H1 (cell line): ENCODE results near the gene TAF12. TPM values are rescaled to one million over a fixed set of nuclear protein-coding genes. Genes with fewer than 3 reads are reported as not detected.

Source experiments
- CTCF ChIA-PET: fragments of 300-600 bp; sonication (Branson Sonifier 250); formaldehyde crosslinking; loops from one replicate; lab custom pipeline; 2021; ENCODE audit not compliant: partially characterized antibody; lab: Charles Lee
- POLR2A ChIA-PET: fragments of 300-600 bp; sonication (Branson Sonifier 250); formaldehyde crosslinking; loops from one replicate; lab custom pipeline; 2021; ENCODE audit warnings: inconsistent platforms; ENCODE audit not compliant: partially characterized antibody; lab: Charles Lee
- DNase-seq, 2 experiments: peaks; one replicate each; pipeline versions ENCODE4 v3.0.0 to v3.0.0-alpha.2; 2010 to 2022; ENCODE audit warnings: low spot score in 2 of 2, low read depth in 1 of 2, mixed read lengths in 1 of 2
- FAIRE-seq: peaks from 2 replicates; lab custom pipeline; 2011; peaks lifted over from hg19 to GRCh38; lab: Jason Lieb, UNC
- H2AFZ ChIP-seq: 2 replicates; pipeline ENCODE4 v1.8.1; 2012; ENCODE audit warnings: low read length, inconsistent platforms
- H2AK5ac ChIP-seq: 2 replicates; pipeline ENCODE4 v1.6.1; 2013; ENCODE audit warnings: low read depth, low read length
- H2BK120ac ChIP-seq: replicated peaks from 2 replicates; pipeline ENCODE3; 2013; ENCODE audit warnings: low read depth, low read length, inconsistent platforms
- H2BK12ac ChIP-seq: 2 replicates; pipeline ENCODE4 v1.6.1; 2013; ENCODE audit warnings: low read depth, low read length
- H2BK15ac ChIP-seq: 2 replicates; pipeline ENCODE4 v1.6.1; 2013; ENCODE audit warnings: low read length
- H2BK20ac ChIP-seq: 2 replicates; pipeline ENCODE4 v1.6.1; 2013; ENCODE audit warnings: low read length
- H2BK5ac ChIP-seq: 2 replicates; pipeline ENCODE4 v1.6.1; 2013; ENCODE audit warnings: low read depth, low read length
- H3K14ac ChIP-seq: 2 replicates; pipeline ENCODE4 v1.6.1; 2013; ENCODE audit warnings: inconsistent platforms; ENCODE audit not compliant: insufficient read length
- H3K18ac ChIP-seq: 2 replicates; pipeline ENCODE4 v1.6.1; 2013; ENCODE audit warnings: low read length; ENCODE audit errors: extremely low read depth
- H3K23ac ChIP-seq: 2 replicates; pipeline ENCODE4 v1.6.1; 2013; ENCODE audit warnings: inconsistent platforms; ENCODE audit not compliant: insufficient read length
- H3K23me2 ChIP-seq: 2 replicates; pipeline ENCODE4 v1.6.1; 2013; ENCODE audit warnings: low read depth, low read length
- H3K27ac ChIP-seq: 2 replicates; pipeline ENCODE4 v1.6.1; 2011; ENCODE audit warnings: low read depth, low read length, inconsistent platforms
- H3K27me3 ChIP-seq, 4 experiments: replicated peaks in 1 of 4; 1 replicate in 1 of 4; 2 replicates in 3 of 4; pipeline versions ENCODE4 v1.6.1 to v1.8.1; 2011 to 2013; ENCODE audit warnings: low read length in 3 of 4, mild to moderate bottlenecking in 3 of 4, inconsistent platforms in 2 of 4, mixed read lengths in 2 of 4, moderate library complexity in 1 of 4; ENCODE audit not compliant: control insufficient read depth in 3 of 4, insufficient read depth in 3 of 4; ENCODE audit errors: extremely low read depth in 1 of 4
- H3K36me3 ChIP-seq, 4 experiments: 2 replicates each; pipeline versions ENCODE4 v1.6.1 to v1.8.1; 2011 to 2013; ENCODE audit warnings: mild to moderate bottlenecking in 4 of 4, low read length in 3 of 4, moderate library complexity in 2 of 4, control low read depth in 1 of 4, inconsistent platforms in 1 of 4; ENCODE audit not compliant: insufficient read depth in 4 of 4, control insufficient read depth in 2 of 4
- H3K4ac ChIP-seq: replicated peaks from 2 replicates; pipeline ENCODE3; 2013; ENCODE audit warnings: low read length, low read depth, mixed read lengths, inconsistent platforms; ENCODE audit not compliant: insufficient read length
- H3K4me1 ChIP-seq, 4 experiments: replicated peaks in 1 of 4; 1 replicate in 1 of 4; 2 replicates in 3 of 4; pipeline versions ENCODE4 v1.6.1 to v1.8.1; 2011 to 2013; ENCODE audit warnings: low read length in 3 of 4, inconsistent platforms in 2 of 4, mixed read lengths in 1 of 4; ENCODE audit not compliant: insufficient read depth in 4 of 4, control insufficient read depth in 3 of 4
- H3K4me2 ChIP-seq, 2 experiments: 2 replicates each; pipeline versions ENCODE4 v1.6.1 to v1.8.1; 2011 to 2013; ENCODE audit warnings: low read depth in 2 of 2, low read length in 2 of 2, control low read depth in 1 of 2, inconsistent platforms in 1 of 2, mild to moderate bottlenecking in 1 of 2; ENCODE audit not compliant: insufficient read depth in 1 of 2
- H3K4me3 ChIP-seq, 4 experiments: fragments of 200-600, 300-600 bp in 1 of 4; sonication (generic), shearing (Covaris generic), sonication (Bioruptor Twin) in 1 of 4; 2 replicates each; pipeline versions ENCODE4 v1.5.1 to v1.8.1; 2011 to 2016; ENCODE audit warnings: low read length in 4 of 4, low read depth in 3 of 4, control low read depth in 2 of 4, inconsistent platforms in 2 of 4, mild to moderate bottlenecking in 2 of 4, mixed read lengths in 1 of 4, moderate library complexity in 1 of 4; ENCODE audit not compliant: insufficient read depth in 2 of 4; ENCODE audit errors: extremely low read depth in 1 of 4
- H3K56ac ChIP-seq: replicated peaks from 2 replicates; pipeline ENCODE3; 2013; ENCODE audit warnings: low read depth, mild to moderate bottlenecking, mixed read lengths, low read length, inconsistent platforms; ENCODE audit not compliant: insufficient read length
- H3K79me1 ChIP-seq: 2 replicates; pipeline ENCODE4 v1.6.1; 2013; ENCODE audit warnings: low read depth, low read length, control low read depth
- H3K79me2 ChIP-seq, 2 experiments: 2 replicates each; pipeline versions ENCODE4 v1.6.1 to v1.8.1; 2012 to 2013; ENCODE audit warnings: low read length in 2 of 2, mild to moderate bottlenecking in 2 of 2, inconsistent platforms in 1 of 2; ENCODE audit not compliant: insufficient read depth in 2 of 2, control insufficient read depth in 1 of 2
- H3K9ac ChIP-seq, 4 experiments: replicated peaks in 1 of 4; 1 replicate in 1 of 4; 2 replicates in 3 of 4; pipeline versions ENCODE4 v1.6.1 to v1.8.1; 2011 to 2013; ENCODE audit warnings: low read depth in 3 of 4, low read length in 3 of 4, control low read depth in 2 of 4, mild to moderate bottlenecking in 2 of 4, moderate library complexity in 2 of 4, inconsistent platforms in 1 of 4; ENCODE audit errors: extremely low read depth in 1 of 4
- H3K9me3 ChIP-seq, 2 experiments: 2 replicates each; pipeline versions ENCODE4 v1.6.1 to v1.8.1; 2012 to 2013; ENCODE audit warnings: mild to moderate bottlenecking in 2 of 2, moderate library complexity in 2 of 2, control low read depth in 1 of 2, inconsistent platforms in 1 of 2, low read depth in 1 of 2, low read length in 1 of 2, mixed read lengths in 1 of 2; ENCODE audit not compliant: insufficient read depth in 2 of 2
- H4K20me1 ChIP-seq, 2 experiments: replicated peaks in 1 of 2; 2 replicates each; pipeline versions ENCODE3 to v1.8.1; 2011 to 2013; ENCODE audit warnings: inconsistent platforms in 2 of 2, low read length in 2 of 2, mild to moderate bottlenecking in 1 of 2; ENCODE audit not compliant: insufficient read depth in 2 of 2, control insufficient read depth in 1 of 2
- H4K5ac ChIP-seq: 2 replicates; pipeline ENCODE4 v1.6.1; 2013; ENCODE audit warnings: low read length, low read depth, mixed read lengths, inconsistent platforms; ENCODE audit not compliant: insufficient read length
- H4K8ac ChIP-seq: 2 replicates; pipeline ENCODE4 v1.8.0; 2013; ENCODE audit warnings: mild to moderate bottlenecking, moderate library complexity, low read length, inconsistent platforms; ENCODE audit not compliant: insufficient read depth; ENCODE audit errors: extremely low read depth
- H4K91ac ChIP-seq: replicated peaks from 2 replicates; pipeline ENCODE3; 2013; ENCODE audit warnings: low read length, mixed read lengths, inconsistent platforms; ENCODE audit not compliant: insufficient read length
- ATF3 ChIP-seq: IDR thresholded peaks from 2 replicates; pipeline ENCODE4 v1.6.1; 2011; ENCODE audit warnings: low read depth, mild to moderate bottlenecking, low read length; ENCODE audit not compliant: insufficient read depth
- CHD1 ChIP-seq: IDR thresholded peaks from 2 replicates; pipeline ENCODE4 v1.6.1; 2012; ENCODE audit warnings: low read depth, low read length, improper control_type of control experiment
- CREB1 ChIP-seq: IDR thresholded peaks from 2 replicates; pipeline ENCODE4 v1.6.1; 2012; ENCODE audit warnings: inconsistent platforms
- FOSL1 ChIP-seq: IDR thresholded peaks from 2 replicates; pipeline ENCODE4 v1.6.1; 2011; ENCODE audit warnings: mild to moderate bottlenecking, low read depth, low read length, moderate library complexity; ENCODE audit not compliant: insufficient read depth
- HDAC2 ChIP-seq, 2 experiments: fragments of 300-600 bp in 1 of 2; sonication (generic) in 1 of 2; IDR thresholded peaks; 2 replicates each; pipeline ENCODE4 v1.6.1; 2011 to 2012; ENCODE audit warnings: low read depth in 2 of 2, low read length in 2 of 2, mild to moderate bottlenecking in 2 of 2, moderate library complexity in 2 of 2, borderline replicate concordance in 1 of 2, inconsistent platforms in 1 of 2
- KDM4A ChIP-seq: IDR thresholded peaks from one replicate; pipeline ENCODE4 v1.7.1; 2012; ENCODE audit warnings: low read depth, mild to moderate bottlenecking, moderate library complexity, low read length, inconsistent platforms; ENCODE audit not compliant: severe bottlenecking
- NRF1 ChIP-seq: IDR thresholded peaks from 2 replicates; pipeline ENCODE4 v1.6.1; 2011; ENCODE audit warnings: mild to moderate bottlenecking, low read depth, low read length, improper control_type of control experiment
- RFX5 ChIP-seq: IDR thresholded peaks from 2 replicates; pipeline ENCODE4 v1.6.1; 2011; ENCODE audit warnings: low read depth, low read length, improper control_type of control experiment, borderline replicate concordance
- SIN3A ChIP-seq, 2 experiments: IDR thresholded peaks in 1 of 2; conservative IDR thresholded peaks in 1 of 2; 2 replicates each; pipeline ENCODE4 v1.6.1; 2011 to 2012; ENCODE audit warnings: low read length in 2 of 2, improper control_type of control experiment in 1 of 2, low read depth in 1 of 2, mild to moderate bottlenecking in 1 of 2
- SIRT6 ChIP-seq: IDR thresholded peaks from one replicate; pipeline ENCODE4 v1.7.1; 2012; ENCODE audit warnings: low read length, inconsistent platforms
- SP2 ChIP-seq: IDR thresholded peaks from 2 replicates; pipeline ENCODE4 v1.6.1; 2012; ENCODE audit warnings: mild to moderate bottlenecking, low read length, inconsistent platforms
- SUZ12 ChIP-seq: fragments of 200-600 bp; sonication (generic); IDR thresholded peaks from 2 replicates; pipeline ENCODE4 v1.6.1; 2012; ENCODE audit warnings: mild to moderate bottlenecking, inconsistent platforms, low read length, moderate library complexity, mixed read lengths
- USF2 ChIP-seq: IDR thresholded peaks from 2 replicates; pipeline ENCODE4 v1.6.1; 2011; ENCODE audit warnings: low read length, improper control_type of control experiment
- WGBS, 2 experiments: shearing (Covaris generic) in 1 of 2; methylation state at CpG; one replicate each; pipeline versions ENCODE4 v1.1.6 to v1.1.7; 2013 to 2015; ENCODE audit warnings: low lambda C conversion rate in 2 of 2, mixed read lengths in 2 of 2, inconsistent platforms in 1 of 2, low coverage in 1 of 2, missing lambda C conversion rate in 1 of 2; ENCODE audit not compliant: insufficient replicate concordance in 2 of 2, insufficient coverage in 1 of 2, insufficient read length in 1 of 2; ENCODE audit errors: extremely low coverage in 1 of 2, missing lambda C conversion rate in 1 of 2; 5-methylcytosine and 5-hydroxymethylcytosine counted together
- polyA plus RNA-seq, 7 experiments: library from polyadenylated mRNA; depleted of rRNA in 3 of 7; stranded (reverse) in 5 of 7; unstranded in 2 of 7; fragments of >200 nt in 5 of 7; fragments of 200-250 nt in 2 of 7; gene quantifications; 1 replicate in 5 of 7; 2 replicates in 1 of 7; 4 replicates in 1 of 7; pipeline versions ENCODE4 v1.2.1 to v1.2.3, GENCODE V29; 2011 to 2013; ENCODE audit warnings: missing spikeins in 2 of 7, mixed read lengths in 2 of 7
- total RNA-seq: library from RNA; stranded (reverse); fragmentation: NEBNext Ultra II Directional; extraction: Animal tissue kit (Norgen Biotek cat#: 25700); gene quantifications from 2 replicates; pipeline ENCODE4 v1.2.1, GENCODE V29; 2021

Gene TAF12
- total and polyA plus RNA-seq, 2 of the 8 experiments (the other 6 are each of a cell fraction or from before 2014, with no cell fraction given): 25.1 to 27.2 TPM

GRCh38 chr1:28656335-28656734 is 13.5 kb upstream of the TAF12 start:
- H3K79me1 ChIP-seq: no peaks in the 10 kb centered on the region
- no peak overlapping the region for H3K27ac ChIP-seq
- H2AFZ ChIP-seq: no peak overlapping the region
- no peak overlapping the region for H4K5ac ChIP-seq
- WGBS, 2 experiments: 95% methylated on average over 6 of the region's 6 CpGs; no CpG with 5 or more reads in 1 of the 2 experiments
- H3K36me3 ChIP-seq: no peaks in the 10 kb centered on the region
- H3K9ac ChIP-seq: no peak overlapping the region
- H3K4me1 ChIP-seq: no peaks in the 10 kb centered on the region
- H2BK12ac ChIP-seq: no peak overlapping the region
- H3K23me2 ChIP-seq: no peaks in the 10 kb centered on the region
- H2BK15ac ChIP-seq: no peak overlapping the region
- H3K18ac ChIP-seq: no peak overlapping the region
- no peak for FAIRE-seq
- no peak overlapping the region for H2BK5ac ChIP-seq
- H2AK5ac ChIP-seq: no peak overlapping the region
- H4K91ac ChIP-seq: no peak overlapping the region
- no peaks in the 10 kb centered on the region for H3K9me3 ChIP-seq
- no peaks in the 10 kb centered on the region for H4K20me1 ChIP-seq
- ChIA-PET POLR2A (interaction anchor here (0.9 to 2.0 kb wide), 5 partner anchors 8 to 95 kb away, joined by 3 to 9 read pairs (median 4); partner anchors contain the start of genes GMEB1 and RNU11), CTCF (interaction anchor here (2.6 kb wide), 1 partner anchor 12 kb away, joined by 7 read pairs; the partner anchor contains the start of gene GMEB1)
- H3K23ac ChIP-seq: no peak overlapping the region
- no peak overlapping the region for H2BK20ac ChIP-seq
- H3K56ac ChIP-seq: no peak overlapping the region
- no peak for DNase-seq
- H3K27me3 ChIP-seq: no peaks in the 10 kb centered on the region
- no peak overlapping the region for H3K4me3 ChIP-seq
- H4K8ac ChIP-seq: no peak overlapping the region
- H3K14ac ChIP-seq: no peak overlapping the region
- no peak overlapping the region for H2BK120ac ChIP-seq
- H3K79me2 ChIP-seq: no peaks in the 10 kb centered on the region
- no peak overlapping the region for H3K4me2 ChIP-seq
- H3K4ac ChIP-seq: no peak overlapping the region
- no peak for TF ChIP-seq SUZ12
- TF ChIP-seq SP2: no peak
- no peak for TF ChIP-seq NRF1
- TF ChIP-seq ATF3: no peak
- TF ChIP-seq RFX5: no peak
- no peak for TF ChIP-seq USF2
- TF ChIP-seq HDAC2 (IDR thresholded peaks at IDR 0.05; ENCODE audit: borderline replicate concordance in 1 of 2, low read depth in 2 of 2, low read length in 2 of 2): no peak
- TF ChIP-seq SIRT6: no peak
- TF ChIP-seq CREB1: no peak
- no peak for TF ChIP-seq CHD1
- no peak for TF ChIP-seq FOSL1
- TF ChIP-seq SIN3A (conservative IDR thresholded peaks at IDR 0.05 in 1 of 2, IDR thresholded peaks at IDR 0.05 in 1 of 2; ENCODE audit: low read depth in 1 of 2, low read length in 2 of 2): no peak
- no peak for TF ChIP-seq KDM4A
